ENCODE measurements around the gene SGCD.

The SGCD gene

DNA sequence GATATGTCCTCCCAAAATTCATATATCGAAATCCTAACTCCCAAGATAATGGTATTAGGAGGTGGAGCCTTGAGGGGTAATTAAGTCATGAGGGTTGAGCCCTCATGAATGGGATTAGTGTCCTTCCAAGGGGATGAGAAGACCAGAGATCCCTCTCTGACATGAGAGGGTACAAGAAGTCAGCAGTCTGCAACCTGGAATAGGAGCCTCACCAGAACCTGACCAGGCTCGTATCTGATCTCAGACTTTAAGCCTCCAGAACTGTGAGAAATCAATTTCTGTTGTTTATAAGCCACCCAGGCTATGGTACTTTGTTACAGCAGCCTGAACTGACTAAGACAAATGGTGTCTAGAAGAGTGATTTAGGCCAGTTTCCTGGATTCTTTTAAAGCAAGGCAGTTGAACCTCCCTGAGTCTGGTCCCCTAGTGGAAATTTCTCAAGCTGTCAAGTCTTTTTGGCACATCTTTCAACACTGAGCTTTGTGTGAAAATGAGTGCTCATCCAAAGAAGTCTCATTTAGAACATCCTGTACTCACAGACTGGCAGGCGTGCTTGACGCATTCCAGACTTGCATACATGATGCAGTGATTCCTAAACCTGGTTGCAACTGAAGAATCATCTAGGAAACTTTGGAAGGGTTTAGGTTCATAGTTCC, 268.3 kb downstream of the SGCD start (continued):
- TF ChIP-seq, protein P1, sequence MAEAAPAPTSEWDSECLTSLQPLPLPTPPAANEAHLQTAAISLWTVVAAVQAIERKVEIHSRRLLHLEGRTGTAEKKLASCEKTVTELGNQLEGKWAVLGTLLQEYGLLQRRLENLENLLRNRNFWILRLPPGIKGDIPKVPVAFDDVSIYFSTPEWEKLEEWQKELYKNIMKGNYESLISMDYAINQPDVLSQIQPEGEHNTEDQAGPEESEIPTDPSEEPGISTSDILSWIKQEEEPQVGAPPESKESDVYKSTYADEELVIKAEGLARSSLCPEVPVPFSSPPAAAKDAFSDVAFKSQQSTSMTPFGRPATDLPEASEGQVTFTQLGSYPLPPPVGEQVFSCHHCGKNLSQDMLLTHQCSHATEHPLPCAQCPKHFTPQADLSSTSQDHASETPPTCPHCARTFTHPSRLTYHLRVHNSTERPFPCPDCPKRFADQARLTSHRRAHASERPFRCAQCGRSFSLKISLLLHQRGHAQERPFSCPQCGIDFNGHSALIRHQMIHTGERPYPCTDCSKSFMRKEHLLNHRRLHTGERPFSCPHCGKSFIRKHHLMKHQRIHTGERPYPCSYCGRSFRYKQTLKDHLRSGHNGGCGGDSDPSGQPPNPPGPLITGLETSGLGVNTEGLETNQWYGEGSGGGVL (tag by site-specific recombination; IDR thresholded peaks at IDR 0.05) = no peak
- TF ChIP-seq ZNF341 (tag by site-specific recombination; IDR thresholded peaks at IDR 0.05; ENCODE audit: low read depth) = no peak
- TF ChIP-seq PRDM1 (tag by site-specific recombination; IDR thresholded peaks at IDR 0.05) = no peak
- TF ChIP-seq, protein P2, sequence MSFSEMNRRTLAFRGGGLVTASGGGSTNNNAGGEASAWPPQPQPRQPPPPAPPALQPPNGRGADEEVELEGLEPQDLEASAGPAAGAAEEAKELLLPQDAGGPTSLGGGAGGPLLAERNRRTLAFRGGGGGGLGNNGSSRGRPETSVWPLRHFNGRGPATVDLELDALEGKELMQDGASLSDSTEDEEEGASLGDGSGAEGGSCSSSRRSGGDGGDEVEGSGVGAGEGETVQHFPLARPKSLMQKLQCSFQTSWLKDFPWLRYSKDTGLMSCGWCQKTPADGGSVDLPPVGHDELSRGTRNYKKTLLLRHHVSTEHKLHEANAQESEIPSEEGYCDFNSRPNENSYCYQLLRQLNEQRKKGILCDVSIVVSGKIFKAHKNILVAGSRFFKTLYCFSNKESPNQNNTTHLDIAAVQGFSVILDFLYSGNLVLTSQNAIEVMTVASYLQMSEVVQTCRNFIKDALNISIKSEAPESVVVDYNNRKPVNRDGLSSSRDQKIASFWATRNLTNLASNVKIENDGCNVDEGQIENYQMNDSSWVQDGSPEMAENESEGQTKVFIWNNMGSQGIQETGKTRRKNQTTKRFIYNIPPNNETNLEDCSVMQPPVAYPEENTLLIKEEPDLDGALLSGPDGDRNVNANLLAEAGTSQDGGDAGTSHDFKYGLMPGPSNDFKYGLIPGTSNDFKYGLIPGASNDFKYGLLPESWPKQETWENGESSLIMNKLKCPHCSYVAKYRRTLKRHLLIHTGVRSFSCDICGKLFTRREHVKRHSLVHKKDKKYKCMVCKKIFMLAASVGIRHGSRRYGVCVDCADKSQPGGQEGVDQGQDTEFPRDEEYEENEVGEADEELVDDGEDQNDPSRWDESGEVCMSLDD (tag by site-specific recombination; IDR thresholded peaks at IDR 0.05) = no peak
- TF ChIP-seq, protein P3, sequence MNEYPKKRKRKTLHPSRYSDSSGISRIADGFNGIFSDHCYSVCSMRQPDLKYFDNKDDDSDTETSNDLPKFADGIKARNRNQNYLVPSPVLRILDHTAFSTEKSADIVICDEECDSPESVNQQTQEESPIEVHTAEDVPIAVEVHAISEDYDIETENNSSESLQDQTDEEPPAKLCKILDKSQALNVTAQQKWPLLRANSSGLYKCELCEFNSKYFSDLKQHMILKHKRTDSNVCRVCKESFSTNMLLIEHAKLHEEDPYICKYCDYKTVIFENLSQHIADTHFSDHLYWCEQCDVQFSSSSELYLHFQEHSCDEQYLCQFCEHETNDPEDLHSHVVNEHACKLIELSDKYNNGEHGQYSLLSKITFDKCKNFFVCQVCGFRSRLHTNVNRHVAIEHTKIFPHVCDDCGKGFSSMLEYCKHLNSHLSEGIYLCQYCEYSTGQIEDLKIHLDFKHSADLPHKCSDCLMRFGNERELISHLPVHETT (tag by site-specific recombination; IDR thresholded peaks at IDR 0.05) = no peak

DNA sequence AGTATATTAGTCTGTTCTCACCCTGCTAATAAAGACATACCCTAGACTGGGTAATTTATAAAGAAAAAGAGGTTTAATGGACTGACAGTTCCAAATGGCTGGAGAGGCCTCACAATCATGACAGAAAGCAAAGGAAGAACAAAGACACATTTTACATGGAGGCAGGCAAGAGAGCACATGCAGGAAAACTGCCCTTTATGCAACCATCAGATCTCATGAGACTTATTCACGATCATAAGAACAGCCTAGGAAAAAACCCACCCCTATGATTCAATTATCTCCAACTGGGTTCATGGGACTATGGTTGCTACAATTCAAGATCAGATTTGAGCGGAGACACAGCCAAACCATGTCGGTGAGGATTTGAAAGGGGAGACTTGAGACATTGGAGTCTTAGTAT, 270.3 kb downstream of the SGCD start:
- TF ChIP-seq ZNF416 (tag by site-specific recombination; IDR thresholded peaks at IDR 0.05) = no peak
- TF ChIP-seq FEZF1 (tag by site-specific recombination; IDR thresholded peaks at IDR 0.05) = no peak
- TF ChIP-seq ZNF324 (tag by site-specific recombination; IDR thresholded peaks at IDR 0.05) = no peak
- TF ChIP-seq, protein P4, sequence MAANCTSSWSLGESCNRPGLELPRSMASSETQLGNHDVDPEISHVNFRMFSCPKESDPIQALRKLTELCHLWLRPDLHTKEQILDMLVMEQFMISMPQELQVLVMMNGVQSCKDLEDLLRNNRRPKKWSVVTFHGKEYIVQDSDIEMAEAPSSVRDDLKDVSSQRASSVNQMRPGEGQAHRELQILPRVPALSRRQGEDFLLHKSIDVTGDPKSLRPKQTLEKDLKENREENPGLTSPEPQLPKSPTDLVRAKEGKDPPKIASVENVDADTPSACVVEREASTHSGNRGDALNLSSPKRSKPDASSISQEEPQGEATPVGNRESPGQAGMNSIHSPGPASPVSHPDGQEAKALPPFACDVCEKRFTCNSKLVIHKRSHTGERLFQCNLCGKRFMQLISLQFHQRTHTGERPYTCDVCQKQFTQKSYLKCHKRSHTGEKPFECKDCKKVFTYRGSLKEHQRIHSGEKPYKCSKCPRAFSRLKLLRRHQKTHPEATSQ (tag by site-specific recombination; IDR thresholded peaks at IDR 0.05) = no peak
- TF ChIP-seq ZNF433 (tag by site-specific recombination; IDR thresholded peaks at IDR 0.05; ENCODE audit: low read depth) = no peak
- TF ChIP-seq ZNF248 (tag by site-specific recombination; IDR thresholded peaks at IDR 0.05) = no peak
- TF ChIP-seq, protein P2 (tag by site-specific recombination; IDR thresholded peaks at IDR 0.05) = no peak
- TF ChIP-seq SCRT2 (tag by site-specific recombination; IDR thresholded peaks at IDR 0.05) = no peak
- no peak for TF ChIP-seq ZNF211 (tag by site-specific recombination; IDR thresholded peaks at IDR 0.05; ENCODE audit: low read depth)
- TF ChIP-seq, protein P5, sequence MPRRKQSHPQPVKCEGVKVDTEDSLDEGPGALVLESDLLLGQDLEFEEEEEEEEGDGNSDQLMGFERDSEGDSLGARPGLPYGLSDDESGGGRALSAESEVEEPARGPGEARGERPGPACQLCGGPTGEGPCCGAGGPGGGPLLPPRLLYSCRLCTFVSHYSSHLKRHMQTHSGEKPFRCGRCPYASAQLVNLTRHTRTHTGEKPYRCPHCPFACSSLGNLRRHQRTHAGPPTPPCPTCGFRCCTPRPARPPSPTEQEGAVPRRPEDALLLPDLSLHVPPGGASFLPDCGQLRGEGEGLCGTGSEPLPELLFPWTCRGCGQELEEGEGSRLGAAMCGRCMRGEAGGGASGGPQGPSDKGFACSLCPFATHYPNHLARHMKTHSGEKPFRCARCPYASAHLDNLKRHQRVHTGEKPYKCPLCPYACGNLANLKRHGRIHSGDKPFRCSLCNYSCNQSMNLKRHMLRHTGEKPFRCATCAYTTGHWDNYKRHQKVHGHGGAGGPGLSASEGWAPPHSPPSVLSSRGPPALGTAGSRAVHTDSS (tag by site-specific recombination; IDR thresholded peaks at IDR 0.05) = no peak
- TF ChIP-seq ZNF223 (tag by site-specific recombination; IDR thresholded peaks at IDR 0.05) = no peak
- TF ChIP-seq ZNF561 (tag by site-specific recombination; IDR thresholded peaks at IDR 0.05; ENCODE audit: borderline replicate concordance) = no peak
- TF ChIP-seq SP3 (tag by site-specific recombination; IDR thresholded peaks at IDR 0.05) = no peak
- no peak for TF ChIP-seq YY1 (tag by site-specific recombination; IDR thresholded peaks at IDR 0.05)
- no peak for TF ChIP-seq ZSCAN16 (tag by site-specific recombination; IDR thresholded peaks at IDR 0.05)
- no peak overlapping the region for H3K4me3 ChIP-seq (ENCODE audit: low read depth, low read length)
- ChIA-PET POLR2A (no interaction called here), CTCF (no interaction called here)
- no peak overlapping the region for H3K27ac ChIP-seq (ENCODE audit: extremely low read depth, low read depth, low read length)
- H3K9me3 ChIP-seq (ENCODE audit: control insufficient read depth, insufficient read depth, low read depth, low read length) = no peaks in the 10 kb centered on the region
- no peaks in the 10 kb centered on the region for H3K4me1 ChIP-seq (ENCODE audit: control insufficient read depth, insufficient read depth, low read length)
- H3K36me3 ChIP-seq (ENCODE audit: control insufficient read depth in 2 of 2, insufficient read depth in 1 of 2, low read length in 2 of 2) = no peaks in the 10 kb centered on the region

Data from HEK293 (cell line).